ENCODE results near the gene LKAAEAR1. TPM values are rescaled to one million over a fixed set of nuclear protein-coding genes. Genes with fewer than 3 reads are reported as not detected.

LKAAEAR1 gene
- total RNA-seq, 1 donor: 5.7 TPM

- no peak for DNase-seq (ENCODE audit: low read depth in 2 of 3, low spot score in 2 of 3)
Observed at GRCh38 chr20:64080813-64081623, 3.2 kb downstream of the LKAAEAR1 start.

GRCh38 chr20:64080013-64080812 is 4.0 kb downstream of the LKAAEAR1 start, which contains the start of gene OPRL1:
Gene OPRL1, plus strand, starts transcription at chr20:64080082. Its CDS starts 12,639 bp downstream, at chr20:64092721.
- DNase-seq (ENCODE audit: low read depth in 2 of 3, low spot score in 2 of 3): peak in 2 of 3 donors; percentile 32 to 33

- peak; percentile 50 to 94 (median 91) for DNase-seq (ENCODE audit: low read depth in 2 of 3, low spot score in 2 of 3)
Observed at GRCh38 chr20:64079273-64080012, 4.8 kb downstream of the LKAAEAR1 start, which contains the start of gene RGS19. Gene RGS19, minus strand, starts transcription at chr20:64079518. Its CDS starts 2,632 bp downstream, at chr20:64076886.

GRCh38 chr20:64078934-64079272 is 5.3 kb downstream of the LKAAEAR1 start:
- DNase-seq (ENCODE audit: low read depth in 2 of 3, low spot score in 2 of 3): no peak

GRCh38 chr20:64077876-64078551 is 6.2 kb downstream of the LKAAEAR1 start:
- DNase-seq (ENCODE audit: low read depth in 2 of 3, low spot score in 2 of 3): peak in 2 of 3 donors; percentile 38 to 52

- no peak for DNase-seq (ENCODE audit: low read depth in 2 of 3, low spot score in 2 of 3)
Observed at GRCh38 chr20:64077541-64077875, 6.7 kb downstream of the LKAAEAR1 start.

- peak in 2 of 3 donors; percentile 74 to 78 for DNase-seq (ENCODE audit: low read depth in 2 of 3, low spot score in 2 of 3)
Observed at GRCh38 chr20:64077094-64077493, 7.1 kb downstream of the LKAAEAR1 start.

- no peak for DNase-seq (ENCODE audit: low read depth in 2 of 3, low spot score in 2 of 3)
Observed at GRCh38 chr20:64076061-64076997, 7.9 kb downstream of the LKAAEAR1 start.

- DNase-seq (ENCODE audit: low read depth in 2 of 3, low spot score in 2 of 3): no peak
Observed at GRCh38 chr20:64075556-64075955, 8.6 kb downstream of the LKAAEAR1 start.

- no peak for DNase-seq (ENCODE audit: low read depth in 2 of 3, low spot score in 2 of 3)
Observed at GRCh38 chr20:64074963-64075362, 9.2 kb downstream of the LKAAEAR1 start.

- no peak for DNase-seq (ENCODE audit: low read depth in 2 of 3, low spot score in 2 of 3)
Observed at GRCh38 chr20:64074184-64074789, 9.9 kb downstream of the LKAAEAR1 start.

GRCh38 chr20:64073476-64074183 is 10.6 kb downstream of the LKAAEAR1 start:
- no peak for DNase-seq (ENCODE audit: low read depth in 2 of 3, low spot score in 2 of 3)

- DNase-seq (ENCODE audit: low read depth in 2 of 3, low spot score in 2 of 3): no peak
Observed at GRCh38 chr20:64072498-64073063, 11.6 kb downstream of the LKAAEAR1 start.

GRCh38 chr20:64071341-64072332 is 12.6 kb downstream of the LKAAEAR1 start:
- DNase-seq (ENCODE audit: low read depth in 2 of 3, low spot score in 2 of 3): no peak

- no peak for DNase-seq (ENCODE audit: low read depth in 2 of 3, low spot score in 2 of 3)
Observed at GRCh38 chr20:64070244-64070993, 13.8 kb downstream of the LKAAEAR1 start.

GRCh38 chr20:64069614-64070243 is 14.5 kb downstream of the LKAAEAR1 start:
- no peak for DNase-seq (ENCODE audit: low read depth in 2 of 3, low spot score in 2 of 3)
